ENCODE results near the gene TMEM123.

The TMEM123 gene

DNA sequence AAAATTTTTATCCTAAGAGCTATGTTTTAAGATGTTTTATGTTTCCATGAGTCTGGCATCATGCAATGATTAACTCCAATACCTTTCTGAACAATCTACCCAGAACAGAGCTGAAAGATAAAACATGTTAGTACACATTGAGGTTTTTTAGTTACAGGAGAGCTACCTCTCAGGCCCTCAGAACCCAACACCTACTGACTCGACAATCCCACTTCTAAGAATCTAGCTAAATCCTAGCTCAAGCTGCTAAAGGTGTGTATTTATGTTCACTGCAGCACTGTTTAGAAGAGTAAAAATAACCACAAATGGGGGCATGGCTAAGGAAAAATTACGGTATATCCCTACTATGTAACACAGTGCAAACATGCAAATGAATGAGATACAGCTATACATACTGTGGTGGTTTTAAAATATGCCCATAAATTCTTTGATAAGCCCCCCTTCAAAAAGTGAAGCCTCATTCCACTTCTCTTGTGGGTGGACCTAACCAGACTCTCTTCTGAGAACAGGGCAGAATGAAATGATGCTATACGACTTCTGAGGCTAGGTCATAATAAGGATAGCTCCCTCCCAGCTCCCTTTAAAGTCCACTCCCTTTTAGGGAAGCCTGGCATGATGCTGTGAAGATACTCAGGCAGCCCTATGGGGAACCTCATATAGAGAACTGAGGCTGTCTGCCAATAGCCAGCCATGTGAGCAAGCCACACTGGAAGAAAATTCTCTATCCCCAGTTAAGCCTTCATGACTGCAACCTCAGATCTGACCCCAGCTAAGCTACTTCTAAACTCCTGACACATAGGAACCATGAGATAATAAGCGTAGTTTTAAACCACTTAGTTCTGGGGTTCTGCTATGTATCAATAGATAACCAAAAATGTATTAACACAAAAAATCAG, 29.5 kb downstream of the TMEM123 start:
- DNase-seq, result no peak

DNA sequence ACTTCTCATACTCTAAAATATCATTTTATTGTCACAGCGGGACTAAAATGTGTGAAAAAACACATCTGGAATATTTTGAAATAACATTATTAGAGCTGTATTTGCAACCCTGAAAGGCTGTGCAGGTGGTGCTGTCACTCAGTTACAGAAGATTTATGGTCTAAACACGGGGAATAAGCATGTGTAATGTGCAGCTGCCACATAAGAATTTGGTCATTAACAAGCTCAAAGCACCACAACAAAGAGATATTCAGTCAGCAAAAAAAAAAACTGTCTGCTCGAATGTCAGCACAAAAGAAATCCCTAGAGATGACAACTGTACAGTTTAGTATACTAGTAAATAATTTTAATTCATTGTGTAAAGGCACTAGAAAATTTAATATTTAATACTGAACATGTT, 31.3 kb downstream of the TMEM123 start:
- peak; percentile 19 for DNase-seq

DNA sequence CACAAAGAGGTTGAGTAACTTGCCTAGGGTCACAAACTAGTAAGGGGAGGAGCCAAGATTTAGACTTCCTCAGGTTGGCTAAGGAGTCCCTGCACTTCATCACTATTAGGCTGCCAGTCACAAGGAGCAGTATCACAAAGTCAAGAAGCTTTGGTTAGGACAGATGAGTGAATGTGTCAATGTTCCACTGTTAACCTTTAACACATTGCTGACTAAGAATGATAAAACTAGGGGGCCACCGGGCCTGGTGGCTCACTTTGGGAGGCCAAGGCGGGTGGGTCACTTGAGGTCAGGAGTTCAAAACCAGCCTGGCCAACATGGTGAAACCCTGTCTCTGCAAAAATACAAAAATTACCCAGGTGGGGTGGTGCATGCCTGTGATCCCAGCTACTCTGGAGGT, 32.0 kb downstream of the TMEM123 start:
- DNase-seq, result no peak

DNA sequence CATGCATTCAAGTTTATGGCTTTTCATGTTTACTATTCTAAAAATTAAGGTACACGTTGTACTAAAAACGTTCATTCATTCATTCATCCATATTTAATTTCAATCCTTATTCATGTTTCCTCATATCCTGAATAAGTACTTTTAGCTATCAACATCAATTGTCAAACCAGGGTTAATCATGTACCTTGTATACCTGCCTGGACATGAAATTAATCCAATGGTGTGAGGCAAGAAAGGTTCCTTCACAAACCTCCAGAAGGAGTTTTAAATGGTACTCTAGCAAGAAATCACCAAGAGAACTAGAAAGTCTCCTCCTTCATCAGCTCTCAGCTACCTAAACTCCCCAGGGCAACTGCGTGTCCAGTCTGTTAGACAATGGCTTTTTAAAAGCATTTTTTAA, 33.4 kb downstream of the TMEM123 start:
- DNase-seq, result no peak

DNA sequence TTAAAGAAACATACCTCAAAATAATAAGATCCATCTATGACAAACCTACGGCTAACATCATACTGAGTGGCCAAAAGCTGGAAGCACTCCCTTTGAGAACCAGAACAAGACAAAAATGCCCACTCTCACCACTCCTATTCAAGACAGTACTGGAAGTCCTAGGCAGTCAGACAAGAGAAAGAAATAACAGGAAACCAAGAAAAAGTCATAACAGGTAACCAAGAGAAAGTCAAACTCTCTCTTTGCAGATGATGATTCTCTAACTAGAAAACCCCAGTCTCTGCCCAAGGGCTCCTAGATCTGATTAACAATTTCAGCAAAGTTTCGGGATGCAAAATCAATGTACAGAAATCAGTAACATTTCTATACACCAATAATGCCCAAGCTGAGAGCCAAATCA, 35.6 kb downstream of the TMEM123 start:
- DNase-seq, result peak; percentile 40

DNA sequence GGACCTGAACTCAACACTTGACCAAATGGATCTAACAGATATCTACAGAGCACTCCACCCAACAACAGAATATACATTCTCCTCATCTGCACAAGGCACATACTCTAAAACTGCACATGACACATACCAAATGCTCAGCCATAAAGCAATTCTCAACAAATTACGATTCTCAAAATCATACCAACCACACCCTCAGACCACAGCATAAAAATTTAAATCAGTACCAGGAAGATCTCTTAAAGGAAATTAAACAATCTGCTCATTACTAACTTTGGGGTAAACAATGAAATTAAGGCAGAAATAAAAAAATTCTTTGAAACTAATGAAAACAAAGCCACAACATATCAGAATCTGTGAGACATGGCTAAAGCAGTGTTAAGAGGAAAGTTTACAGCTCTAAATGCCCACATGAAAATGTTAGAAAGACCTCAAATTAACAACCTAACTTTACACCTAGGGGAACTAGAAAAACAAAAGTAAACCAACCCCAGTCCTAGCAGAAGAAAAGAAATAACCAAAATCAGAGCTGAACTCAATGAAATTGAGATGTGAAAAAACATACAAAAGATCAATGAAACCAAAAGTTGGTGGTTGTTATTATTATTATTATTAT, 37.2 kb downstream of the TMEM123 start:
- DNase-seq, result peak; percentile 38

DNA sequence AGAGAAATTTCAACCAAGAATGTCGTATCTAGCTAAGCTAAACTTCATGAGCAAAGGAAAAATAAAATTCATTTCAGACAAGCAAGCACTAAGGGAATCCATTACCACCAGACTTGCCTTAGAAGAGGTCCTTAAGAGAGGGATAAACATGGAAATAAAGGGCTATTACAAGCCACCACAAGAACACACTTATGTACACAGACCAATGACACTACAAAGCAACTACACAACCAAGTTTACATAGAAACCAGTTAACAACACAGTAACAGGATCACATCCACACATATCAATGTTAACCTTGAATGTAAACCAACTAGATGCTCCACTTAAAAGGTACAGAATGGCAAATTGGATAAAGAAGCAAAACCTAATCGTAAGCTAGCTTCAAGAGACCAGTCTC, 38.0 kb downstream of the TMEM123 start:
- DNase-seq, result no peak

DNA sequence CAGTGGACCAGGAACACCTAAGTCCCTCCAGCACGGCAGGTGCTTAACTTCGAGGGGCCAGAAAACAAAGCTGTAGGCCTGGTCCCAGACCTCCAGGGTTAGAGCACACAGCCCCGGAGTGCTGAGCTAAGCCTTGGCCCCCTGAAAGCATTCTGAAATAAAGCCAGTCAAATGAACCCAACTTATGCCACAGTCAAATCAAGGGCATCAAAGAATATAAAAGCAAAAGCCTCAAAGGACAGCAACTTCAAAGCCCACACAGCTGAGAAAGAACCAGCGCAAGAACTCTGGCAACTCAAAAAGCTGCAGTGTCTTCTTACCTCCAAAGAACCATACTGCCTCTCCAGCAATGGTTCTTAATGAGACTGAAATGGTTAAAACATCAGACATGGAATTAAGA, 39.1 kb downstream of the TMEM123 start:
- DNase-seq, result peak; percentile 30

DNA sequence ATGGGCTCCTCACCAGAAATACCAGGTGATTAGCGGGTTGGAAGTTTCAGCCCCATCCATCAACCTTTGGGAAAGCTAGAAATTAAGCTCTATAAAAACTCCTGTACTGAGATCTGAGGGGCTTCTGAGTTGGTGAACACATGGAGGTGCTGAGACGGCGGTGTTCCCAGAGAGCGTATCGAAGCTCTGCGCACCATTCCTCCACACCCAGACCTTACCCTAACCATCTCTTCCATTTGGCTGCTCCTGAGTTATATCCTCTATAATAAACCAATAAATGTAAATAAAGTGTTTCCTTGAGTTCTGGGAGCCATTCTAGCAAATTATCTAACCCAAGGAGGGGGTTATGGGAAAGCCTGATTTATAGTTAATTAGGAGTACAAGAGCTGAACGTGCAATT, 41.4 kb downstream of the TMEM123 start:
- DNase-seq, result no peak

DNA sequence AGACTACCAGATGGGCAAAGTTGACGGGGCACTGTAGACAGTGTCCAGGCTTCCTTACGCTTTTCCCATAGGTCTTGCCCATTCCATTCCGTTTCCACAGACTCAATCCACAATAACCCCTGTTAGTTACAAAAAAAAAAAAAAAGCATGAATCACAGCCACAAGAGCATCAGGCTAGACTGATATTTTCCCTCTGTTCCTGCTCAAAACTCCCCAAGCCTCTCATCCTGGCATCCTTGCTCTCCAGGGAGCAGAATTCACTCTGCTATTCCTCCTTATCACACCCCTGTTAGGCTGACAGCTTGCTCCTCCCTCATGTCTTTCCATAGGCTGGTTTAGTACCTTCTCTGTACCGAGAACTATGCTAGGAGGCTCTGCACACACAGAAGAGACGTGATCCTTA, 42.2 kb downstream of the TMEM123 start:
- DNase-seq, result no peak

DNA sequence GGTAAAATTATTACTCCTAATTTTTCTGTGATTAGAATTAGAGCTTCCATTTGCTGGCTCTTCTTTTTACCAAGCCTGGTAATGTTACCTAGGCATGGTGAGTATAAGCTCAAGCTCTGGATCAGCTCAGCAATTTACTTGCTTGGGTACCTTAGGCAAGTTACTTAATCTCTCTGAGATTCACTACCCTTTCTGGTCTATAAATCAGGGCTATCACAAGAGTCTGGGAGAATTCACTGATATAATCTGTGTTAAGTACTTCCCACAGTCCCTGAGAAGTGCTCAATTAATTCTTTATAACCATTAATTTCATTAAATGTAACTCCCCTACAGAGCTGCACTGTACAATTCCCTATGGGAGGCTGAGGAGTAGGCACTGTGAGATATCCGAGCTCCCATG, 44.2 kb downstream of the TMEM123 start:
- DNase-seq, result no peak

DNA sequence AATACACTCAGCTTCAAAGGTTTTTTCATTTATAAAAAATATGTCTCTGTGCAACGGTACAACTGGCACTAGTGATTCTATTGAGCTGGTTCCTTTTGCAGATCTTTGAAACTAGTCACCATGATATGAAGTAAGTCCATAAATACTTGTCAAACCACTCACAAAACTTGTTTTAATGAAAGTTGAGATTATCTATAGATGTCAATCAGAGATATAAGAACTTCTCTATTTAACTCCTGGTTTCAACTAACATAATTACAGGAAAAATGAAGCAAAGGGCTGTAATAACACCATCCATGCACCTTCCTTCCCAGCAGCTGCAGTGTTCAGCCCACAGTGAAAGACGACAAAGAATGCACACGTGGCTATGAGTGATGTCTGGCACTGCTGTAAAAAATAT, 44.7 kb downstream of the TMEM123 start:
- no peak for DNase-seq

DNA sequence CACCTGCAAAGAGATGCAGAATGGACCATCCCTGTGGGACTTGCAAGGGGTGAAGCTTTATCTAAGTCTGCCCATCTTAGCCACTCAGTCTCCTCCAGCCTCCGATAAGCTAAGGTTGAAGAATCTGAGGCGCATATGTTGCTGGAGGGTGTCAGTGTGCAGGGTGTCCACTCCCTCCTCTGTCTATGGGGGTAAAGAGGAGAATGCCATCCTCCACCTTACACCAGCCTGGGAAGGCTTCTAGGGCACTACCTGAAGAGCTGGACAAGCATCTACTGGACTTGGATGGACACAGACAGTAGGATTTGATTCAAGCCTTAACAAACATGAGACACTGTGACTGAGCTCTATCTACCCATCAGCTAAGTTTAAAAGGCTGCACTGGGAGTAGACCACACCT, 46.5 kb downstream of the TMEM123 start:
- no peak for DNase-seq

DNA sequence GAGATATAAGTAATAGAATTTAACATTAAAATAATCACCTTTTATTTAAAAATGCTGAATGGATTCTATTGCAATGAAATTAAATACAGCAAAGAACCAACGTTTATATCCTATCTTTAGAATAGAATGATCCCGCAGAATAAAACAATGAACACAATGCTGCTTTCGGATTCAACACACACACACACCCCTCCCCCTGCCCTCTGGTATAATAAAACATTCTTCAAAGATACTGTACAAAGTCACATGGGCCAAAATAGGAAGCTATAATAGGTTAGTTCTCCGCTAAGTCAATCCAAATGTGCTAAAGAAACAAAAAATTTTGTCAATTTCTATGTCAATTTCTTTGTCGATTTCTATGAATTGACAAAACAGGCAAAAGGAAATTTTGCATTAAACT, 47.1 kb downstream of the TMEM123 start:
- no peak for DNase-seq

DNA sequence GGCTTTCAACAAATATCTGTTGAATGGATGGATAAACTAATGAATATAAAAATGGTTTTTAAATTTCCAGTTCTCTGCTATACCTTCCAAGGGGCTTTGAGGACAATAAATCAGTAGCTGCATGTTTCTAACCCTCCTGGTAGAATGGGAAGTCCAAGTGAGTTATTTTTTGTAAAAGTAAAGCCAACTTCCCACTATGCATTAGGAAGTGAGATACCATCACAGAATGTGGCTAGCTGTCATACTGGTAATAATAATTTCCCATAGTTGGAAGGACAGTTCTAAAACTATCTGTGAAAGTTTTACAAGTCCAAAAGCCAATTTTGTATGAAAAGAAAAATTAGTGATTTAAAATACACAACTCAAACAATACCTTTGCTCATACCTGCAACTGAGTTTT, 50.0 kb downstream of the TMEM123 start:
- DNase-seq, result no peak

DNA sequence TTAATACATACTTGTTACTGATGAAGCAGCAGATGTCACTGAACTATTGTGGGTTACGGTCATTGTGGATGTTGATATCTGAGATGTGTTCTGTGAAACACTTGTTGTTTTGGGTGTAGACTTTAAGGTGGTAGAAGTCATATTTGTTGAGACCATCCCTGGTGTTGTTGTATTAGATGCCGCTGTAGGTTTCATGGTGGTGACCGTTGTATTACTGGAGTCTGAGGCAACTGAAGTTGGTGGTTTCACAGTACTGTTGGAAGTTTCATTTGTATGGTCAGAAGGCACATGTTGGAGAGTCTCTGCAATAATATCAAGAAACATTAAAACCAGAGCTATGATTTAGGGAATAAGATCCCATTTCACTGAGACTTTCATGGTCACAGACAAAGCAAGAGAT, 50.7 kb downstream of the TMEM123 start:
- no peak for DNase-seq

DNA sequence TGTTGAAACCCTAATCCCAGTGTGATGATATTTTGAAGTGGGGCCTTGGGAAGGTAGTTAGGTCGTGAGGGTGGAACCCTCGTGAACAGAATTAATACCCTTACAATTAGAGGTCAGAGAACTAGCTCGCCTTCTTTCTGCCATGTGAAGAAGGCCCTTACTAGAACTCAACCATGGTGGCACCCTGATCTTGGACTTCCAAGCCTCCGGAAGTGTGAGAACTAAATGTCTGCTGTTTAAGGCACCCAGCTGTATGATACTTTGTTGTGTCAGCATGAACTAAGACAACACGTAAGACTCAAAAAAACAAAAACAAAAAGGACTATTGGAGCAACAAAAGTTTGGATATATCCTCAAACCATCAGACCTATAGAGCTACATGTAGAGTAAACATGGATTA, 52.0 kb downstream of the TMEM123 start:
- DNase-seq, result no peak

DNA sequence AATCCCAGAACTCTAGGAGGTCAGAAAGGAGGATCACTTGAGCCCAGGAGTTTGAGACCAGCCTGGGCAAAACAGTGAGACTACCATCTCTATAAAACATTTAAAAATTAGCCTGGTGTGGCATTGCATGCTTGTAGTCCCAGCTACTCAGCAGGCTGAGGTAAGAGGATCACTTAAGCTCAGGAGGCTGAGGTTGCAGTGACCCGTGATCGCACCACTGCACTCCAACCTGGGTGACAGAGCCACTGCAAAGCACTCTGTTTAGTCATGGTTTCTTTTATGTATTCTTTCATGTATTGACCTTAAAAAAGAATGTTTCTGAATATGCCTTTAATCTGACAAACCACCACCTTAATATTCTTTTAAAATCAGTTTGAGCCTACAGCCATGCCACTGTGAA, 53.4 kb downstream of the TMEM123 start:
- no peak for DNase-seq

DNA sequence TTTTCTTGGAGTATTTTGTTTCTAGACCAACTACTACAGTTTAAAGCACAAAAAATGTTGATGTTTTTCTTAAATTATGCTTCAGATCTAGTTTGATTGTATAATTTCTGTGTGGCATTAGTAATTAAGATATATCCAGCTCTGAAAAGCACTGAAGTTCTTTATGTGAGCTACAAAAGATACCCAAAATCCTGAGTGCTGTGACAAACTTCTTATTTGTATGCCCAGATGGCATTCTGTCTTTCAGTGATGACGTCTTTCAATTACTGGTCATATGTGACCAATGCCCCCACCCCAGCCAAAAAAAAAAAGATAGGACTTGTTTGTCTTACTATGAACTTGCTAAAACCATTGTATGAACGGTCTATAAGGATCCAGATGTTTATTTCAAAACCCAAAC, 54.3 kb downstream of the TMEM123 start:
- no peak for DNase-seq

DNA sequence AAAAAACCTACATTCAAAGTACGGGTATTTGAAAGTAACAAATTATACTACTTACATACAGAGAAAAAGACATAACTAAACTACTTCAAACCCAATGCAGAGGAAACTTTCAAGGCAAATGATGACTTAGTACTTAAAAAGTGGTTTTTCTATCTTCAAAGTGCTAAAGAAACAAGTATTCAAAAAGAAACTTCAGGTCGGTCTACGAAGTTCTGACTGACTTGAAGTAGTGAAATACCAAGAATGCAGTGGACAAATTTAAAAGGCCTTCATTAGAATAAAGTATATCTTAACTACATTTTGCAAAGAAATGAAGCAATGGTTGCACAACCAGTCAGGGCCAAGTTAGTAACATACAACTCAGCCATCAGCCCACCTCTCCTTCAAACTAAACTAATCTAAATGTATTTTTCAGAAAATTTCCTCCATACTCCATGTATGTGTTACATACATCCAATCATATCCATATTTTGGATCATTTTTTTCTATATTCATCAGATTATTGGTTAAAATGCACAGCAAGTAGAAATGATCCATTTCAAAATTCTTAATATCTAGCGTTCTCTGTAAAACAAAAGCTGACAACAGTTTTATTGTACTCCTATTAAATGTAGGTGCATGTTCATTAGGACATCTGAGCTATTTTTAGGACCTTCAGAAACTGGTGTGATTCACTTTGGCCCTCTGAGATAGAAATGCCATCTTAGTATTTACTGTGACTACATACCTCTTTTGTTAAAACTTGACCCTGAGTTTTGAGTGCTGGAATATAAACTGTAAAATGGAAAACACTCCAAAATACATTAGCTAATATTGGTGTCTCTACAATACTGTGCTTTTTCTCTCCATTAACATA, 55.6 kb downstream of the TMEM123 start:
- no peak for DNase-seq

DNA sequence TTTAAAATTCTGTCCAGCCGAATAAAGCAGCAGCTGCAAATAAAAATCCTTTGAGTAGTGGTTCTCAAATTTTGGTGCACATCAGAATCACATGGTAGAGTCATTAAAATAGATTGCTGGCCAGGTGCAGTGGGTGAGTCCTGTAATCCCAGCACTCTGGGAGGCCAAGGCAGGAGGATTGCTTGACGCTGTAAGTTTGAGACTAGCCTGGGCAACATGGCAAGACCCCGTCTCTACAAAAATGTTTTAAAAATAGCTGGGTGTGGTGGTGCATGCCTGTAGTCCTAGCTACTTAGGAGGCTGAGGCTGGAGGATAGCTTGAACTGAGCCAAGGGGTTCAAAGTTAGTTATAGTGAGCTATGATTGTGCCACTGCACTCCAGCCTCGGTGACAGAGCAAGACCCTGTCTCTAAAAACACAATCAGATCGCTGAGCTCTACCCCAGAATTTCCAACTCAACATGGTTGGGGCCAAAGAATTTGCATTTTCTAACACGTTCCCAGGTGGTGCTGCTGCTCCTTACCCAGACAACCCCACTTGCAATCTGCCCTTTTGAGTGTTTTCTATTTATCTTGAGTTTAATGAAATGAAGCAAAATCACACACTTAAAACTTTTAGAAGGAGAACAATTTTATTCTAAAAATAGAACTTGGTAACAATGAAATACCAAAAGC, 56.7 kb downstream of the TMEM123 start:
- no peak for DNase-seq

DNA sequence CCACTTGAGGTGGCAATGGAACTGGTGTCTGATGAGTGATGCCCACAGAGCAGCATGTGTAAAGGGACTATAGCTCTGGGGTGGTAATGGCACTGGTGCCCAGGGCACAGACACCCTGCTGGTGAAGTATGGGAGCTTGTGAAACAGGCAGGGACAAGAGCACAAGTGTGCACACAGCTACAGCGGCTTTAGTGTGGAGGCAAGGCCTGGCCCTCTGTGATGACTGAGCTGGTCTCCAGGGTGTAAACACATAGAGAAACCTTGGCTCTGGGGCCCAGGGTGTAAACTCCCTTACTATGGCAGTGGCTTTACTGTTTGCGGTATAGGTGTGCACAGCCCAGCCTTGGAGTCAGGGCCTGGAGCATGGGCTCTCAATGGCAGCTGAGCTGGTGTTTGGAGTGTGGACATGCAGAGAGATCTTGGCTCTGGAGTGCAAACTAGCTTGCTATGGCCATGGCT, 59.3 kb downstream of the TMEM123 start:
- DNase-seq, result no peak

Measured in CD4-positive, alpha-beta T cell treated with Interleukin-17A for 1 hour (primary cell).